BLaER1 (cell line): ENCODE measurements around the gene SLC12A3.
"Not testable (repeated sequence)": the region's sequence is repeated elsewhere in the genome, so short reads cannot be mapped to it uniquely, and the experiment has no call there.

Source experiments
- H3K27ac ChIP-seq: shearing (Covaris generic); formaldehyde crosslinking; 2 replicates; pipeline ENCODE4 v1.8.1; 2022
- H3K27me3 ChIP-seq: shearing (Covaris generic); formaldehyde crosslinking; 2 replicates; pipeline ENCODE4 v1.8.1; 2022
- H3K36me3 ChIP-seq: shearing (Covaris generic); formaldehyde crosslinking; 2 replicates; pipeline ENCODE4 v1.8.1; 2022
- H3K4me1 ChIP-seq: shearing (Covaris generic); formaldehyde crosslinking; 2 replicates; pipeline ENCODE4 v1.8.1; 2022
- H3K4me2 ChIP-seq: shearing (Covaris generic); formaldehyde crosslinking; 2 replicates; pipeline ENCODE4 v1.8.1; 2022
- H3K4me3 ChIP-seq: shearing (Covaris generic); formaldehyde crosslinking; 2 replicates; pipeline ENCODE4 v1.8.1; 2022
- H3K9ac ChIP-seq: shearing (Covaris generic); formaldehyde crosslinking; 2 replicates; pipeline ENCODE4 v1.8.1; 2022
- H3K9me3 ChIP-seq: shearing (Covaris generic); formaldehyde crosslinking; 2 replicates; pipeline ENCODE4 v1.8.1; 2022
- H4K20me1 ChIP-seq: shearing (Covaris generic); formaldehyde crosslinking; 2 replicates; pipeline ENCODE4 v1.8.1; 2022
- Cebpa-rat ChIP-seq: shearing (Covaris generic); IDR thresholded peaks from 2 replicates; pipeline ENCODE4 v1.8.1; 2022

Gene SLC12A3

GRCh38 chr16:56930486-56931270 lies 65.7 kb downstream of the SLC12A3 start:
- no peaks in the 10 kb centered on the region for H3K9me3 ChIP-seq
- peaks cover 12% of the 10 kb centered on the region for H3K36me3 ChIP-seq
- H3K4me3 ChIP-seq: no peak overlapping the region
- no peaks in the 10 kb centered on the region for H3K27me3 ChIP-seq
- H3K27ac ChIP-seq: peak overlapping the region; percentile 98
- peak overlapping the region; percentile 93 for H3K4me2 ChIP-seq
- TF ChIP-seq Cebpa-rat: no peak
- H3K9ac ChIP-seq: no peak overlapping the region
- H3K4me1 ChIP-seq: peaks cover 68% of the 10 kb centered on the region
- H4K20me1 ChIP-seq: peaks cover 36% of the 10 kb centered on the region

GRCh38 chr16:56931271-56931891 lies 66.4 kb downstream of the SLC12A3 start:
- Histone ChIP-seq H3K4me2 (peak overlapping the region; percentile 93), H3K9ac (peak overlapping the region; percentile 99), H3K9me3 (no peaks in the 10 kb centered on the region), H3K27me3 (no peaks in the 10 kb centered on the region), H3K4me1 (peaks cover 75% of the 10 kb centered on the region), H3K4me3 (peak overlapping the region; percentile 94), H3K36me3 (peaks cover 19% of the 10 kb centered on the region), H4K20me1 (peaks cover 43% of the 10 kb centered on the region), H3K27ac (peak overlapping the region; percentile 98)
- no peak for TF ChIP-seq Cebpa-rat

GRCh38 chr16:56931892-56932720 lies 67.1 kb downstream of the SLC12A3 start, which contains the start of gene HERPUD1:
Gene HERPUD1, plus strand, starts transcription at chr16:56932142. Its CDS starts 103 bp downstream, at chr16:56932245.
- H3K4me3 ChIP-seq: peak within 1 kb of the TSS; percentile 94
- H3K27me3 ChIP-seq: no peaks in the 10 kb centered on the region
- no peaks in the 10 kb centered on the region for H3K9me3 ChIP-seq
- H3K27ac ChIP-seq: peak within 1 kb of the TSS; percentile 98
- H3K4me1 ChIP-seq: peaks cover 80% of the 10 kb centered on the region
- H3K9ac ChIP-seq: peak within 1 kb of the TSS; percentile 99
- peak; percentile 90 for TF ChIP-seq Cebpa-rat
- peaks cover 26% of the 10 kb centered on the region for H3K36me3 ChIP-seq
- H3K4me2 ChIP-seq: peak within 1 kb of the TSS; percentile 94
- H4K20me1 ChIP-seq: peaks cover 50% of the 10 kb centered on the region

- peak overlapping the region; percentile 99 for H3K9ac ChIP-seq
- no peak for TF ChIP-seq Cebpa-rat
- peak overlapping the region; percentile 94 for H3K4me3 ChIP-seq
- peaks cover 55% of the 10 kb centered on the region for H4K20me1 ChIP-seq
- H3K4me1 ChIP-seq: peaks cover 80% of the 10 kb centered on the region
- peaks cover 34% of the 10 kb centered on the region for H3K36me3 ChIP-seq
- H3K27me3 ChIP-seq: no peaks in the 10 kb centered on the region
- H3K9me3 ChIP-seq: no peaks in the 10 kb centered on the region
- H3K4me2 ChIP-seq: peak overlapping the region; percentile 94
- H3K27ac ChIP-seq: peak overlapping the region; percentile 98
Measured at GRCh38 chr16:56932721-56933619, 68.0 kb downstream of the SLC12A3 start.

DNA sequence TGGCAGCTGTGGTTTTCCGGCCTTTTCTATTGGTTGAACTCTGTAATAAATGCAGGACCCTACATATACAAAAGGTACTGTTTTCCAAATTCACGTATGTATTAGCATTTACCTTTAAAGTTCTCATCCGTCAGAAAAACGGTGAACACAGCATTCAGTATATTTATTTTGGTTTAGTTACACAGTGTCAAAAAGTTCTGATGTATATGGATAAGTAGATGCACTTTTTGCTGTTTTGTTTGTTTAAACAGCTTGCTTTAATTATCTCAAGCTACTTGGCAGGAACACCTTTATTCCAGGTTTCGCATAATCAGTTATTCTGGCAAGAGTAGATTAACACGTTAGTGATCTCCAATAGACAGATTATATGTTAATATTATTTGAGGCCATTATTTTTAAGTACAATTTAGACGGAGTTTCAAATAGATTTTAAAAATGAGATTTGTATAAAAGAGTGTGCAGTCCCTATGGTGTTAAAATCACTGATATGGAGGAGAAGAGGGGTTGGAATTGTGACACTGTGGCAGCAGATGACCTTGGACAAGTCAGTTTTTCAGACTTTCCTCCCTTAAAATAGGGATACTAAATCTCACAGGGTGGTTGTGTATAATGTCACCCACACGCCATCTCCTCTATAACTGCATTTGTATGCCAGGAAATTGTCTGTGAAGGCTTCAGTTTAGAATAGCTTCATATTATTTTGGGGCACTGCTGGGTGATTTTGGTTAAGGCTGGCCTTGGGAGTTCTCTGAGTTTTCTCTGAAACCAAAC lies 69.0 kb downstream of the SLC12A3 start:
- no peak for TF ChIP-seq Cebpa-rat
- Histone ChIP-seq H3K4me1 (peaks cover 83% of the 10 kb centered on the region), H3K27ac (peak overlapping the region; percentile 98; the same call in 1 of the 2 replicates), H3K36me3 (peaks cover 44% of the 10 kb centered on the region), H3K4me3 (peak overlapping the region; percentile 94), H3K9ac (peak overlapping the region; percentile 99), H4K20me1 (peaks cover 66% of the 10 kb centered on the region), H3K4me2 (peak overlapping the region; percentile 94), H3K27me3 (no peaks in the 10 kb centered on the region), H3K9me3 (no peaks in the 10 kb centered on the region)

- not testable (repeated sequence) for H3K27ac ChIP-seq, H3K9me3 ChIP-seq, H3K27me3 ChIP-seq
- Histone ChIP-seq H3K36me3 (peaks cover 51% of the 10 kb centered on the region), H3K9ac (peak overlapping the region; percentile 99), H3K4me1 (peaks cover 86% of the 10 kb centered on the region), H4K20me1 (peaks cover 72% of the 10 kb centered on the region), H3K4me3 (peak overlapping the region; percentile 94), H3K4me2 (peak overlapping the region; percentile 94)
Measured at GRCh38 chr16:56934599-56935145, 69.7 kb downstream of the SLC12A3 start.

DNA sequence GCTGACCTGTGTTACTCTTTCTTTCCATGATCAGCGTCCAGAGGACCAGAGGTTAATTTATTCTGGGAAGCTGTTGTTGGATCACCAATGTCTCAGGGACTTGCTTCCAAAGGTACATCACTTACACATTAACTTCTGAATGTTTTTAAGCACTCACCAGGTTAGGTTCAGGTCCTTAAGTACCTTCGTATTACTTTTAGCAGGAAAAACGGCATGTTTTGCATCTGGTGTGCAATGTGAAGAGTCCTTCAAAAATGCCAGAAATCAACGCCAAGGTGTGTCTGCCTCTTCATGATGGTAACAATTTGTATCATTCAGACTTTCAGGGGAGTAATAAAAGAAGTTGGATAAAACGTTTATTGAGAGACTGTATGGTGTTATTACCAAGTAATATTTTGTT lies 70.2 kb downstream of the SLC12A3 start:
- no peak overlapping the region for H3K27ac ChIP-seq

DNA sequence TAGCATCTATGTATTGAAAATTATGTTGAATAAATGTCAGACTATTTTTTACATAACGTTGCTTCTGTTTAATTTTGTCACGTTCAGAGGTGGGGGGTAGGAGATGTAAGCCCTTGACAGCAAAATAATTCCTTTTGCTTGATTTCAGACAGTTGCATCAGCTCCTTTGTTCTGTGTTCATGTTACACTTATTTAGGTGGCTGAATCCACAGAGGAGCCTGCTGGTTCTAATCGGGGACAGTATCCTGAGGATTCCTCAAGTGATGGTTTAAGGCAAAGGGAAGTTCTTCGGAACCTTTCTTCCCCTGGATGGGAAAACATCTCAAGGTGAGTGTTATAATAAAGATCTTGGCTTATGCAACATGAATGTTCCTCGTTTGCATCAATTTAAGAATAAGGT lies 71.5 kb downstream of the SLC12A3 start:
- peak overlapping the region; percentile 94 for H3K4me2 ChIP-seq
- TF ChIP-seq Cebpa-rat: no peak
- no peaks in the 10 kb centered on the region for H3K27me3 ChIP-seq
- no peak overlapping the region for H3K9ac ChIP-seq
- no peak overlapping the region for H3K4me3 ChIP-seq
- no peaks in the 10 kb centered on the region for H3K9me3 ChIP-seq
- peaks cover 90% of the 10 kb centered on the region for H4K20me1 ChIP-seq
- H3K4me1 ChIP-seq: peaks cover 86% of the 10 kb centered on the region
- H3K36me3 ChIP-seq: peaks cover 69% of the 10 kb centered on the region
- H3K27ac ChIP-seq: no peak overlapping the region; the same call in 1 of the 2 replicates

More for the DNA sequence above, 70.2 kb downstream of the SLC12A3 start:
- no peaks in the 10 kb centered on the region for H3K27me3 ChIP-seq
- H4K20me1 ChIP-seq: peaks cover 78% of the 10 kb centered on the region
- peaks cover 56% of the 10 kb centered on the region for H3K36me3 ChIP-seq
- no peaks in the 10 kb centered on the region for H3K9me3 ChIP-seq
- peak overlapping the region; percentile 94 for H3K4me3 ChIP-seq
- H3K4me1 ChIP-seq: peaks cover 86% of the 10 kb centered on the region
- peak overlapping the region; percentile 94 for H3K4me2 ChIP-seq
- H3K9ac ChIP-seq: peak overlapping the region; percentile 99; the same call in 1 of the 2 replicates
- TF ChIP-seq Cebpa-rat: no peak
